SKM-1 (cell line): Measurements from ENCODE around the gene ADNP2.
"Not testable (repeated sequence)": the region's sequence is repeated elsewhere in the genome, so short reads cannot be mapped to it uniquely, and the experiment has no call there.

Source experiments
- DNase-seq: peaks from one replicate; lab custom pipeline; 2025; ENCODE audit not compliant: unreplicated experiment; lab: John Stamatoyannopoulos, UW

Gene ADNP2

GRCh38 chr18:80145196-80145804 lies 36.2 kb downstream of the ADNP2 start:
- no peak for DNase-seq

- no peak for DNase-seq
These were observed 38.0 kb downstream of the ADNP2 start for GRCh38 chr18:80147037-80147417.

- DNase-seq, result peak; percentile 11
These were observed 38.6 kb downstream of the ADNP2 start for GRCh38 chr18:80147418-80148325.

GRCh38 chr18:80148326-80149199 lies 39.5 kb downstream of the ADNP2 start:
- DNase-seq, result peak; percentile 19

GRCh38 chr18:80149667-80150066 lies 40.6 kb downstream of the ADNP2 start:
- DNase-seq, result no peak

- no peak for DNase-seq
These were observed 45.2 kb downstream of the ADNP2 start for GRCh38 chr18:80154293-80154692.

- DNase-seq, result peak; percentile 17
These were observed 48.8 kb downstream of the ADNP2 start for GRCh38 chr18:80157708-80158343.

- DNase-seq, result no peak
These were observed 49.3 kb downstream of the ADNP2 start for GRCh38 chr18:80158365-80158764.

GRCh38 chr18:80159713-80160636 lies 50.9 kb downstream of the ADNP2 start:
- DNase-seq, result no peak

GRCh38 chr18:80161781-80162417 lies 52.8 kb downstream of the ADNP2 start:
- DNase-seq, result no peak

- DNase-seq, result no peak
These were observed 54.1 kb downstream of the ADNP2 start for GRCh38 chr18:80163183-80163582.

- DNase-seq, result not testable (repeated sequence)
These were observed 55.8 kb downstream of the ADNP2 start for GRCh38 chr18:80164727-80165355.

- DNase-seq, result no peak
These were observed 57.2 kb downstream of the ADNP2 start for GRCh38 chr18:80166240-80166639.

GRCh38 chr18:80166725-80167124 lies 57.7 kb downstream of the ADNP2 start:
- no peak for DNase-seq

GRCh38 chr18:80167331-80167730 lies 58.3 kb downstream of the ADNP2 start:
- no peak for DNase-seq

GRCh38 chr18:80167931-80168330 lies 58.9 kb downstream of the ADNP2 start:
- no peak for DNase-seq

GRCh38 chr18:80168346-80168745 lies 59.3 kb downstream of the ADNP2 start:
- DNase-seq, result no peak

GRCh38 chr18:80168982-80169381 lies 59.9 kb downstream of the ADNP2 start:
- no peak for DNase-seq

- no peak for DNase-seq
These were observed 60.5 kb downstream of the ADNP2 start for GRCh38 chr18:80169607-80170006.
